GM18498 (cell line): Measurements from ENCODE around the gene ST6GALNAC6.

Experiments used
- ATAC-seq: cut with Tn5 transposase; IDR thresholded peaks from one replicate; pipeline ENCODE4 v1.9.1; 2021; ENCODE audit warnings: mild to moderate bottlenecking, moderate library complexity; ENCODE audit not compliant: unreplicated experiment

The ST6GALNAC6 gene

DNA sequence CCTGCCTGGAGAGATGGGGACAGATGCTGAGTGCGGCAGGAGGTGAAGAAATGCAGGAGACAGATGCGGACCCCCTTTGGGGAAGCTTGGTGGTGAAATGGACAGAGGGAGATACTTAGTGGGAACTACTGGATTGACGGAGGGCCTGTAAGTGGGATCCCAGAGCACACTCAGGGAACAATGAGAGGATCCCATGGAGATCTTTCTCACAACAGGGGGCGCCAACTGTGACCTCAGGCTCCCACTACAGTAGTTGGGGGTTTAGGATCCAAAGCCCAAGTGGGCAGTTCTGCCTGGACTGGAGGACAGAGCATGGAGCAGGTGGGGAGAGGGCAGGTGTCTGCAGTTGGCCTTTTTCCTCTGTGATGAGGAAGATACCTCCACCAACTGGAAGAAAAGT, 34.8 kb upstream of the ST6GALNAC6 start:
- ATAC-seq: no peak

DNA sequence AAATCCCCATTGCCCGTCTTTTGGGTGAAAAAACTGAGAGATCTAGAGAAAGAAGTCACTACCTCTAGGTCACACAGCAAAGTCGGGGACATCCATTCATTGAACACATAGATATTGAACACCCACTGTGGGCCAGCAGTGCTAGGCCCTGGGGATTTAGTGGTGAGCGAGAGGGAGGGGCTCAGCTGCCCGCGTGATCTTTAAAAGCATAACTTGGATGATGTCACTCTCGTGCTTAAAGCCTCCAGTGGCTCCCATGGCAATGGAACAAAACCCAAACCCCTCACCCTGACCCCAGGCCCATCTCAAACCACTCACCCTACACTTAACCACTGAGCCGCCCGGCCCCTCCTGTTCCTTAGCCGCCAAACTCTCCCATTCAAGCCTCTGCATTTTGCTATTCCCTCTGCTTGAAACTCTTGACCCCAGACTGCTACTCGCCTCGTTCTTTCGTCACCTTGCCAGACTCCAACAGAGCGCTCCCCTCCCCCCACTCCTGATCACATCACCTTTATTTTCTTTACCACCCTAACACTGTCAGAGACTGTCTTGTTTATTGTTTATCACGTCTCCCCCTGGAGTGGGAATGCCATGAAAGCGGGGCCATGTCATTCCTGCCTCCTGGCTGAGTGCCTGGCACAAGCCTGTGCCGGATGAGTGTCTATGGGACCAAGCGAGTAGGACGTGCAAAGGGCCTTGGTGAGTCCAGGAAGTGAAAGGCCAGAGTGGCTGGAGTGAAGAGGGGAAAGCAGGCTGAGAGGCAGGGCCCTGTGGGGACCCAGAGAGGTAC, 31.9 kb upstream of the ST6GALNAC6 start:
- peak; percentile 24 for ATAC-seq

- peak; percentile 86 for ATAC-seq
Observed at GRCh38 chr9:127930231-127931091, 31.1 kb upstream of the ST6GALNAC6 start, which contains the start of gene PIP5KL1. TSS of gene PIP5KL1 (minus strand) at chr9:127930777. CDS start at chr9:127930752, 25 bp downstream.

DNA sequence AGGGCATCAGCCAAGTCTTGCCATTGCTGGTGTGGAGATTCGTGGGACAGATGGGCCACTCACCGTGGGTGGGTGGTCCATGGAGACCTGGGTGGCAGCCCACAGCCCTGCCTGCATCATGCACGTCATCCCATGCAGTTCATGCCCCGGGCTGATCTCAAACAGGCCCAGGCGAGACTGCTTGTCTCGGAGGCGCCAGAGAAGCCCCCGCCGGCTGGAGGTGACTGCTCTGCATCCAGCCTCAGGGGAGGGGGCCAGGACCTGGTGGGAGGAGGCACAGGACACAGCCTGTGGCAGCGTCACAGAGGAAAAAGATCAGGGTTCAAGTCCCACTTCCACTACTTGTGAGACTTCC, 30.2 kb upstream of the ST6GALNAC6 start:
- ATAC-seq: no peak

- no peak for ATAC-seq
Observed at GRCh38 chr9:127928676-127929624, 29.5 kb upstream of the ST6GALNAC6 start.

DNA sequence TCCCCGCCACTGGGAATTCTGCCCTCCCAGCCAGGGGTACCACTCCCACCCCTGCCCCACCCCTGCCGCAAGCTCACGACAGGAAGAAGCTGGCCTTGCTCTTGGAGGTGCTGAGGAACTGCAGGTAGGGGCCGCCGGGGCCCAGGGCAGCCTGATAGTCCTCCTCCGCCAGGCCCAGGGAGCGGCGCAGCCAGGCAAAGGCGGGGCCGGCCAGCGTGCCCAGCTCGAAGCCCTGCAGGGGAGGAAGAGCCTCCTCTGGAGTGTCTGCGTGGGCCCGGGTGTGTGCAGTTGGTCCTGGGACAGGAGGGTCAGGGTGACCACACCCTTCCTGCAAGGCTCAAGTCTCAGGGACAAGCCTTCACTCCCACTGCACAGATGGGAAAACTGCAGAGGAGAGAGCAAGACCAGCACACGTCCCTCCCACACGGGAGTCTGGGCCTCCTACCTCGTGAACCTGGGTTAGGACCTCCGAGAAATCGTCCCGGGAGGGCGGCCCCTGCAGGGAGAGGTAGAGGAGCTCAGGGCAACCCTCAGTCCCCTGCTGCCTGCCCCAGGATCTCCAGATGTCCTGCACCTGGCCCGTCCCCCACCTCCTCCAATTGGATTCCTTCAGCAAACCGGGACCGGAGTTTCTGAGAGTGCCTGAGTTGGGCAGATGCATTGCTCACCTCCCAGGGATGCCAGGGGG, 28.7 kb upstream of the ST6GALNAC6 start:
- ATAC-seq: no peak

GRCh38 chr9:127927201-127927987, 28.0 kb upstream of the ST6GALNAC6 start:
- ATAC-seq: no peak

DNA sequence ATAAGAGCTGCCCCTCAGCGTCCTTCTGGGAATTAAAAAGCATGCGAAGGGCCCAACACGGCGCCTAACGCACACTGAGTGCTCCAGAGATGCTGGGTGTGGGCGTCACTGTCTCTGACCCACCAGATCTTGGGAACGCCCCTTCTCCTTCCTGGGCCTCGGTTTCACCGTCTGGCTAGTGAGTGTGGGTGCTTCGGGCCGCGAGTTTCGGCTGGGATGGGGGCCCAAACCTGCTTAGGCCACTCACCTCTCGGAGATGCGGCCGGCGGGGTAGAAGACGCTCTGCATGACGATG, 27.4 kb upstream of the ST6GALNAC6 start:
- no peak for ATAC-seq

DNA sequence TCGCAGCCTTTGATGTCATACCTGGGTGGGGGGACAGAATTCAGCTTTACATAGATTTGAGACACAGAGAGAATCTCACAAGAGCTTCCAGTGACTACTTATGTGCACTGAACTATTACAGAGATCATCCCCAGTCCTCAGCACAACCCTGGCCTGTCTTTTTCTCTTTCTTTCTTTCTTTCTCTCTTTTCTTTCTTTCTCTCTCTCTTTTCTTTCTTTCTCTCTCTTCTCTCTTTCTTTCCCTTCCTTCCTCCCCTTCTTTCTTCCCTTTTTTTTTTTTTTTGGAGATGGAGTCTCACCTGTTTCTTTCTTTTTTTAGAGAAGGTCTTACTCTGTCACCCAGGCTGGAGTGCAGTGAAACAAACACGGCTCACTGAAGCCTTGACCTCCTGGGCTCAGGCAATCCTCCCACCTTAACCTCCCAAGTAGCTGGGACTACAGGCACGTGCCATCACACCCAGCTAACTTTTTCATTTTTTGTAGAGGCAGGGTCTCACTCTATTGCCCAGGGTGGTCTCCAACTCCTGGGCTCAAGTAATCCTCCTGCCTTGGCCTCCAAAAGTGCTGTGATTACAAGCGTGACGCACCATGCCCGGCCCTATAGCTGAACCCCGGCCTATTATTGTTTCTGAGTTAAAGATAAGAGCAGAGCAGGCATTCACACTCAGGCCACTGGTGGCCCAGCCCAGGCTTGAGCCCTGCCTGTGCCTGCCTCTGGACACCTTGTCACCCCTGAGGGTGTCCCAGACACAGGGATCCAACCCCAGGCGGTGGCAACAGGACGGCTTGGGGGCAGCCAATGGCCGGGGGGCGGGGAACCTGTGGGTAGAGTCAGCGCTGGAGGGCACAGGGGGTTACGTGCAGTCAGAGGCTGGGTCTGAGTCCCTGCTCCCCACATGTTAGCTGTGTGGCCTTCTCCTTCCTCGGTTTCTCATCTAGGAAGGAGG, 26.8 kb upstream of the ST6GALNAC6 start:
- no peak for ATAC-seq

- no peak for ATAC-seq
Observed at GRCh38 chr9:127924736-127925444, 25.5 kb upstream of the ST6GALNAC6 start.

DNA sequence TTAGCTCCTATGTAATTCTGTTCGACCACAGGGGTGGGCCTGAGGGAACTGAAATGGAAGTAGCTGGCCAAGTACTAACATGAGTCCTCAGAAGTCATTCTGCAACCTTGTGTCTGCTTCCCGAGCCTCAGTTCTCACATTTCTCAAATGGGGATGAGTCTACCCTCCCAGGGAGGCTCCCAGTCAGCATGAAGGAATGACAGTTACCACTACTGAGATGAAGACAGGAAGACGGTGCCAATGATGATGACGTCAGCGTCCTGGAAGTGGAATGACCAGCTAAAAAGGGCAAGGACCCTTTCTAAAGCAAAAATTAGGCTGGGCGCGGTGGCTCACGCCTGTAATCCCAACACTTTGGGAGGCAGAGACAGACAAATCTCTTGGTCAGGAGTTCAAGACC, 24.4 kb upstream of the ST6GALNAC6 start:
- no peak for ATAC-seq

DNA sequence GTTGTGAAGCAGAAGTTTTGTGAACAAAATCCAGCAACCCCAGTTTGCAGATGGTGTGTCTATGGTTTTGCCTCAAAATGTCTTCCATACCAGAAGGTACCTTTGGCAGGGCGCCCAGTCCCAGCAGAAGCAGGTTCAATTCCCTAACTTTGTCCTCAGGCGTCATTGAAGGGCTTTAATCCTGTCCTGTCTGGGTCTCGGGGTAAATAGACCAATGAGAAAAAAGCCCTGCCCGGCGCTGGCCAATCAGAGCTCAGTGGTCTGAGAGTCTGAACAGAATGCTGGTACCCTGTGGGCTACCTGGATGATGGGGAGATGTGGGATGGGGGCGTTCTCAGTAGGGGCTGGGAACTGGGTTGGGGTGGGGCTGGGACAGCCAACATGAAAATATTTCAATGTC, 23.6 kb upstream of the ST6GALNAC6 start:
- ATAC-seq: no peak

- ATAC-seq: no peak
Observed at GRCh38 chr9:127921557-127922120, 22.2 kb upstream of the ST6GALNAC6 start.

- no peak for ATAC-seq
Observed at GRCh38 chr9:127920794-127921193, 21.4 kb upstream of the ST6GALNAC6 start.

DNA sequence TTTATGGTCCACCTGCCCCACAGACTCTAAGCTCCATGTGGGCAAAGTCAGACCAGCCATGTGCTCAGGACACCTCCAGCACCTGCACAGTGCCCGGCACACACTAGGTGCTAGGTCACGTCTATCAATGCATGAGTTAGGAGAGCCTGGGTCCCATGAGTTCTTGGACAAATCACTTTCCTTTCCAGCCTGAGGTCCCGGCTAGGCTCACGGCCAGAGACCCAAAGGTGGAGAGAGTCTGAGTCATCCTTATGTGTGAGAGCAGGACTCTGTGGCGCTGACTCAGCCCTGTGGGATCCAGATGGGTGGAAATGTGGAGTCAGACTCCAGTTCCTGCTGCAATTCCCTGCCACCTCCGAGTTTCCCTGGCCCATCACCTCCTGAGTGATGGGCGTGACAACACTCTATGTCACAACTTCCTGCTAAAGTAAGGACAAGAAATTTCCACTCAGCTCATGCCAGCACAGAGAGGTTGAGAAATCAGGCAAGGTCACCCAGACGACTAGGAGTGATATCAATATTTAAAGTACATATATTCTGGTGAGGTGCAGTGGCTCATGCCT, 19.9 kb upstream of the ST6GALNAC6 start:
- ATAC-seq: no peak

DNA sequence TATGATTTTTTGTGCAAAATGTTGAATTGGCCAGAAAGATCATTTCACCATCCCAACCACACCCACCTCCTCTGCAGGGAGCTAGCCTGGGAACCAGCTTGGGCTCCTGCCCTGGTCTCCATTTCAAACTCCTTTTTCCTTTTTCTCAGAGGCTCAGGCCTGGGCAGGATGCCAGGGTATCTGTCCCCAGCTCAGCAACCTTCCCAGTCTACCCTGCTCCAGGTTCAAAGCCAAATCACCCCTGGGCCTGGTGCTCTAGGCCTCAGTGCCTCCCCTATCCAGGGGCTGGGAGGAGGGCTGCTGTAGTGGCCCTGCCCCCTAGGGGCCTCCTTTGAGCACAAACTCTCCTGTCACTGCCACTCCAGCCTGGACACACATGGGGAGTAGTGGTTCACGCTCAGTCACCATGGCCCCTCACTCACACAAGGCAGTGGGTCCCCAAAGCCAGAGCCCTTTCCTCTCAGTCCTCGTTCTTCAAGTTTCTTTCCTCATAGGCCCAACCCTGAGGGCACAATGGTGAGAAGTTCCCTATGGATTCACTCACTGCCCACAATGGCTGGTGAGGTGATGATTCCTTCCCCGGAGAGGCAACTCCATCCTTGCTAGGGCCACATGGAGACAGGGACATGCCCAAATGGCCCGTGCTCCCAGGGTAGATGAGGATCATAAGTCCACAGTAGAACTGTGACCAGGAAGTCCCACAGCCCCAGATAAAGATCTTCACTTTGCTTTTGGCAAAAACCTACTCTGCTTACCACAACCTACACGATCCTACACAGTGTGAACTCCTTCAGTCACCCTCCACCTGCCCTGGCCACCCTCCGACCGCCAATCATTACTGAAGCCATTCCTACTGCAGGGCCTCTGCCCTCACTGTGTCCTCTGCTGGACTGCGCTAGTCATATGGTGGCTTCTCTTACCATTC, 19.0 kb upstream of the ST6GALNAC6 start:
- ATAC-seq: no peak
